GM19324 (cell line): ENCODE data around the gene MRNIP.

Experiments
- ATAC-seq: cut with Tn5 transposase; IDR thresholded peaks from one replicate; pipeline ENCODE4 v1.9.1; 2021; ENCODE audit warnings: mild to moderate bottlenecking, moderate library complexity; ENCODE audit not compliant: unreplicated experiment, low FRiP score

MRNIP gene

GRCh38 chr5:179889885-179890284, 31.3 kb upstream of the MRNIP start:
- no peak for ATAC-seq

DNA sequence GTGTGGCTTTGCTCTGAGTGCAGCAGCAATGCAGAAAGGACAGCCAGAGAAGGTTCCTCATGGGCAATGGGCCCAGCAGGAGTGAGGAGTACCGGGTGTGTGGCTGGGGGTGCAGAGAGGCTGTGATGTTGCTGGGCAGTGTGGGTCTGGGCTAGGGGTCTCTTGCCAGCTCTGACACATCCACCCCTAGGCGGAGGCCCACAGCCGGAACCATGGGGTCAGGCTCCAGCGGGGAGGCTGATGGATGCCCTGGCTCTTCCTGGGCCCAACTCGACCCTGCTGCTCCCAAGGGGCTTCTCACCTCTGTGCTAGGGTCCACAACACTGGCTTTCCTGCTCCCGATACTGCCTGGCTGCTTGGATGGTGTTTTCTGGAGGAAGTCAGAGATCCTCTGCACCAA, 29.2 kb upstream of the MRNIP start:
- ATAC-seq = no peak

GRCh38 chr5:179887095-179887494, 28.5 kb upstream of the MRNIP start:
- ATAC-seq = no peak

DNA sequence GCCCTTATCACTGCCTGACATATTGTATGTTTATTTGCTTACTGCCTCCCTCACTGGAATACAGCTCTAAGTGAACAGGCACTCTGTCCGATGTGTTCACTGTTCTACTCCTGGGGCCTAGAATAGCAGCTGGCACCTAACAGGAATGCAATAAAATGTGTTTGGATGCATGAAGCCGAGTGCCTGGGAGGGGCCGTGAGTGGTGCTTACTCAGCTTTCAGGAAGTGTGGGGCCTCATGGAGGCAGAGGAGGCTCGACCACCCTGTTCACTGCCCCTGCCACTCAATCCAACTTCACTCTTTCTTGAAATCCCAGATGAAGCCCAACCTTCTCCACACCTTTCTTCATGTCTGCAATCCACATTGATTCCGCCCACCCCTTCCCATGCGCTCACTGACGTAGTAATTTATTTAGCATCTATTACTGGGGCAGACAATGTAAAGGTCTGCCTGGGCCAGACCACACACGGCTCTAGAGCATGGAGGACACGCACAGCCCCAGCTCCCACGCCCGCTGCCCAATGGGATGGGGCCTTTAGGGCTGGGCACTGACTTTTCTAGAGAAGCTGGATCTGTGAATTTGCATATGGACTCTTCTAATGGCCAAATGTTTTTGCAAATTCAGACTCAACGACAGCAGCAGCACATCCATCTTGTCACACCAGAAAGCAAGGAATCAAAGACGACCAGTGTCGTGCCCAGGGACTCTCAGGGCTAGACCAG, 27.7 kb upstream of the MRNIP start:
- no peak for ATAC-seq

GRCh38 chr5:179885491-179886090, 27.0 kb upstream of the MRNIP start:
- no peak for ATAC-seq

GRCh38 chr5:179883163-179883562, 24.5 kb upstream of the MRNIP start:
- ATAC-seq = no peak

- no peak for ATAC-seq
Measured at GRCh38 chr5:179882338-179882737, 23.7 kb upstream of the MRNIP start.

- ATAC-seq = no peak
Measured at GRCh38 chr5:179880848-179881590, 22.4 kb upstream of the MRNIP start.

DNA sequence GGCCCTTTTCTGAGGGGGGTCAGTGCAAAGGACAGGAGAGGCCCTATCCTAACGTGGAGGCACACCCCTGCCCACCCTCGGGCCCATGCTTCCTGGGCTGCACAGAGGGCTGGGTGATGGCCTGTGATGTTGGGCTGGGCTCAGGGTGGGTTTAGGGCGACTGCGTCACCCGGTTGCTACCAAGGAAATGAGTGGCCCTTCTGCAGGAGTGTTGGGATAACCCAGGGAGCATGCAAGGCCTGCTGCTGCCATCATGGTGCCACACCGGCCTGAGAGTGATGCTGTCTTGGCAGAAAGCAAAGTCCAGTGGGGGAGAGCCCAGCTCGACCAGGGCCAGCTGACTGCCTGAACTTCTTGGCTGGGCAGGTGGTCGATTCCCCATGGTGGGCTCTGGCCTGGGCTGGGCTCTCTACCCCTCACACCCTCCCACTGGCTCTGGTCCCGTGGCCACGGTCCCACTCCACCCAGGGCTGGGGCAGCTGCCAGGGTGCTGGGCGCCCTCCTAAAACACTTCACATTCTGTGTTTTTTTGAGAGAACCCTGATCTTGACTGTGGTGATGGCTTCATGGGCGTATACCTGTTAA, 21.5 kb upstream of the MRNIP start:
- no peak for ATAC-seq

GRCh38 chr5:179879690-179880010, 21.0 kb upstream of the MRNIP start:
- no peak for ATAC-seq

- ATAC-seq = no peak
Measured at GRCh38 chr5:179879003-179879689, 20.5 kb upstream of the MRNIP start.

DNA sequence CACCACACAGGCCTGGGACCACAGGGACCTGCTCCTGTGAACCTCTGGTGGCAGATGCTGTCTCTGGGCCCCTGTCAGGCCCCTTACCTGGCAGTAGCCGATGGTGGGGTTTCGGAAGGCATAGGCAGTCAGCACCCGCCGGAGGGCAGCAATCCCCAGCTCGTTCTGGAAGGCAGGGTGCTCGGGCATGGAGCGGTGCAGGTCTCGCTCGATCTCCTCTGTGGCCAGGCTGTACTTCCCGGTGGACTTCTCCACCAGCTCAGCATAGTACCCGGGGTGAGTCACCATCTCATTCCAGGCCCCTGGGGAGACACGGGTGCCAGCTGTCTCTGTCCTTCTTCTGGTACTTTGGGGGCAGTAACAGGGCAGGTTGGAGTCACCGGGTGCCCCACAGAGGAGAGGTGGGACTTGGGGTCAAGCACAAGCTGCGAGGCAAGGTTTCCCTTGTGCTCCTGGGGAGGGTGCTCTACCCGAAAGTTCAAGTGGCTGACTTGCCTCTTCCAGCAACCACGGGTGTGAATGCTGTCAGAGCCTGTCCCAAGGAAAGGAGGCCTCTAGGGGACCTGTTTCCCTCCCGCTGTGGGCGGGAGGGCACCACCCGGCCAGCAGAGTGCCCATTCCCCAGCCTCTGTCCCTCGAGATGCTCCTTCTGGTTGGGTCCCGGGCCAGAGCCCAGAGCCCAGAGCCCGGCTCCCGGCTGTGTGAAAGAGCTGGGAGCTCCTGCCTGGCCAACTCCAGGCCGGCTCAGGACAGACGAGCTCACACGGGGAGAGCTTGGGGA, 19.8 kb upstream of the MRNIP start:
- ATAC-seq = no peak

DNA sequence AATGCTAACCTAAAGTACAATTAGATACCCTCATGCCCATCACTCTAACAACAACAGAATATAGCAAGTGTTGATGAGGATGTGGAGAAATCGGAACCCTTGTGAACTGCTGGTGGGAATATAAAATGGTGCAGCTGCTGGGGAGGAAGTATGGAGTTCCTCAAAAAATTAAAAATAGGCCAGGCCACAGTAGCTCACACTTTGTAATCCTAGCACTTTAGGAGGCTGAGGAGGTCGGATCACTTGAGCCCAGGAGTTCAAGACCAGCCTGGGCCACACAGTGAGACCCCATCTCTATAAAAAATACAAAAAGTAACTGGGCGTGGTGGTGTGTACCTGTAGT, 18.0 kb upstream of the MRNIP start:
- no peak for ATAC-seq

GRCh38 chr5:179875741-179876609, 17.4 kb upstream of the MRNIP start:
- no peak for ATAC-seq

DNA sequence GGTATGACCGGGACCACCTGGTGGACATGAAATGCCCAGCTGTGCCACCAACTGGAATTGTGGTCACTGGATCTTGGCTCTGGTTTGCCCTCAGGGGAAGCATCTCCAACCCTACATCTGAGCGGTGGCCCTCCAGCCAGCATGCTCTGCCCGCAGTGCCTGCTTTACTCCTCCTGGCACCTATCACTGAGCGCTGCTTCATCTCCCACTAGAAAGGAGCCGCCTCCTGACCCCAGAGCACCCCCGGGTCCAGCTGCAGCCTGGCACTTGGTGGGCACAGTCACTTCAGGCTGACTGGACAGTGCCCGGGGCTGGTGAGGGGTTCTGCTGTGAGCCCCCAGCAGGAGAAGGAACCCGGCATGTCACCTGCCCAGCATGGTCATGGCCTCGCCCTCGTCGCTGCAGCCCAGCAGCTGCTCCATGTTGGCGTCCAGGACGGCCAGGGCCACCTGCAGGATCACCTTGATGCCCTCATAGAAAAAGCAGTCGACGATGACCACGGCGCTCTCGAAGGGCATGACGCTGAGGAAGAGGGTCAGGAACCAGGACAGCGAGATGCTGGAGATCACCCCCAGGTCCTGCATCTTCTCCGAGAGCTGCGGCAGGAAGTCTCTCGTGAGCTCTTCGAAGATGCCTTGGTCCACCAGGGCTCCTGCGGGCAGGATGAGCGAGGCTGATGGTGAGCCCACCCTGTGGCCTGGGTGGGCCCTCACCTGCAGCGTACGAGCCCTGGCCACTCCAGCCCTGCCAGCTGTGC, 16.1 kb upstream of the MRNIP start:
- ATAC-seq = no peak

- no peak for ATAC-seq
Measured at GRCh38 chr5:179874136-179874535, 15.5 kb upstream of the MRNIP start.

DNA sequence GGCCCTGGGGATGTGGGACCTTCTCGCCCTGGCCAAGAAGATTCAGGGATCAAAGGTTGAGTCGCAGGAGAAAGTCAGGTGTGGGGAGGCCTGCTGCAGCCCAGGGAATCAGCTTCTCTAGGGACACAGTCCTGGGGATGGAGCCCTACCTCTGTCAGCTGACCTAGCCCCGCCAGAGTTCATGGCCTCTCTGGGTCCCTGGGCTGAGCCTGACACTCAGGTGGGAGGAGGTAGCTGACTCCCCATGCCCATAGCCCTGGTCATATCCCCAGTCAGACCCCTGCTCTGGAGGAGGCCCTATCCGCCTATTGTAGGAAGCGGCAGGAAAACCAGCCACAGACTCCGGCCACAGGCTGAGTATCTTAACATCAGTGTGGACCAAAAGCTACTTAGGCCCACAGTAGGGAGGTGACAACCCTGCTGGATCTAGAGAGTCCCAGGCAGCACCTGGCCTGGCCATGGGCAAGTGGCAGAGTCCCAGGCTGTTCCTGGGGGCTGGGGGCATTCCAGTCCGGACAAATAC, 15.0 kb upstream of the MRNIP start:
- no peak for ATAC-seq

DNA sequence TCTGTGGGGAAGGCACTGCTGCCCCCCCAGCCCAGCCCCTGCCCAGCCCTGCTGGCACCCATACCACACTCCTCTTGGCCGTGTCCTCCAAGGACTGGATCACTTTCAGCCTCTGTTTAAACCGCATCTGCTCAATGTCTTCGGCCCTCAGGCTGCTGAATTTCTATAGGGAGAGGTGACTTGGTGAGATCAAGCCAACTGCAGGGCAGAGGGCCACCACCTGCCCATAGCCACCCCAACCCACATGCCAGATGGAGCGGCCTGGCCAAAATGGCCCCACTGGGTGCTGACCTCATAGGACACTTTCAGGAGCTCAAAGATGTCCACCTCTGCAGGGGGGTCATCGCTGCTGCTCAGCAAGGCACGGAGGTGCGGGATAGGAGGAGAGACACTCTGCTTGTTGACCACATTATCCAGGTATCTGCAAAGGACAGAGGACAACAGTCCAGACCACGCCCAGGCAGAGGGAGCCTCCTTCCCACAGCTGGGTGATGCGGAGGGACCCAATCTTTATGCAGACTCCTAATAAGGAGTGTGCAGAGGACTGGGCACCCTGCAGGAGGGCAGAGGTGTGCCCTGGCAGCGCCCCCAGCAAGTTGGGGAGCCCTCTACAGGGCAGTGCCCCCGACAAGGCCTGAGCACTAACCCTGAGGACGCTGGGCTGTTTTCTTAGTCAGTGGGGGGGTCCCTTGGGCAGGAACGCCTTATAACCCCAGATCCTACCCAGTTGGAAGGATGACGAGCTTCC, 14.4 kb upstream of the MRNIP start:
- ATAC-seq = no peak
